LNCAP (cell line): ENCODE measurements around the gene NTHL1.

Source experiments
- TF ChIP-seq, protein P1 (sequence below): fragments of 450-650 bp; IDR thresholded peaks from 2 replicates; pipeline ENCODE4 v1.5.1; 2017; ENCODE audit warnings: mild to moderate bottlenecking

The NTHL1 gene

DNA sequence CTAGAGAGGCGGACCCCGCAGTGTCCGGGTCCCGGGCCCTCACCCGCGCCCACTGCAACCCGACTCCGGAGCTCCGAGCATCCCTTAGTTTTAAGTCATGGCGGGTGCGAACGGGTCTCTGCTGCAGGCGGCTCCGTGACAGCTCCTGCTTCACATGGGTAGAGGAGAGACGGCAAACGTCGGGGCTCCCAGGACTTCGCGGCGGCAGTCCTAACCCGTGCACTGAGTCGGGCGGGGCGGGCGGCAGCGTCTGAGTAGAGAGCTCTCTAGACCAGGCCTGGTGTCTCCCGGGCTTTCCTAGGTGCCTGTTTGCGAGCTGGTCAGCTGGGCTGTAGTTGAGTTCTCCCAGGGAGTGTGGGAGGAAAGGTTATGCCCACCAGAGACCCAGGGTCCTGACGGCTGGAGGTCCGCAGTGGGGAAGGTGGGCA is 496 bp upstream of the NTHL1 start:
- TF ChIP-seq, protein P1, sequence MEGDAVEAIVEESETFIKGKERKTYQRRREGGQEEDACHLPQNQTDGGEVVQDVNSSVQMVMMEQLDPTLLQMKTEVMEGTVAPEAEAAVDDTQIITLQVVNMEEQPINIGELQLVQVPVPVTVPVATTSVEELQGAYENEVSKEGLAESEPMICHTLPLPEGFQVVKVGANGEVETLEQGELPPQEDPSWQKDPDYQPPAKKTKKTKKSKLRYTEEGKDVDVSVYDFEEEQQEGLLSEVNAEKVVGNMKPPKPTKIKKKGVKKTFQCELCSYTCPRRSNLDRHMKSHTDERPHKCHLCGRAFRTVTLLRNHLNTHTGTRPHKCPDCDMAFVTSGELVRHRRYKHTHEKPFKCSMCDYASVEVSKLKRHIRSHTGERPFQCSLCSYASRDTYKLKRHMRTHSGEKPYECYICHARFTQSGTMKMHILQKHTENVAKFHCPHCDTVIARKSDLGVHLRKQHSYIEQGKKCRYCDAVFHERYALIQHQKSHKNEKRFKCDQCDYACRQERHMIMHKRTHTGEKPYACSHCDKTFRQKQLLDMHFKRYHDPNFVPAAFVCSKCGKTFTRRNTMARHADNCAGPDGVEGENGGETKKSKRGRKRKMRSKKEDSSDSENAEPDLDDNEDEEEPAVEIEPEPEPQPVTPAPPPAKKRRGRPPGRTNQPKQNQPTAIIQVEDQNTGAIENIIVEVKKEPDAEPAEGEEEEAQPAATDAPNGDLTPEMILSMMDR: no peak

DNA sequence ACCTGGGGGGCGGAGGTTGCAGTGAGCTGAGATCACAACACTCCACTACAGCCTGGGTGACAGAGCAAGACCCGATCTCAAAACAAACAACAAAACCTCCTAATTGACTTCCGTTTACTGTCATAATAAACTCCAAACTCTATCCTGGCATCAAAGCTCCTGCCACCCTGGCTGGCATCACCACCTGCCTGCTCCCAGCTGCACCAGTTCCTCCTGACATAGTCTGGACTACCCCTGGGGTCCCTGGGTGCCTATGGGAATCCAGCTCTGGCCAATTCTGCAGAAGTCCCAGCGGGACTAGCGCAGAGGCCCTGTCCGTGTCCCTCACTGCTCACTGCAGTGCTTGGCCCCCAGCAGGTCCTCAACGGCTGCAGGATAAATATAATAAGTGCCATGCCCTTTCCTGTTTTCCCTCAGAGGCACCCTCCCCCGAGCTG is 723 bp downstream of the NTHL1 start:
- TF ChIP-seq, protein P1: no peak

DNA sequence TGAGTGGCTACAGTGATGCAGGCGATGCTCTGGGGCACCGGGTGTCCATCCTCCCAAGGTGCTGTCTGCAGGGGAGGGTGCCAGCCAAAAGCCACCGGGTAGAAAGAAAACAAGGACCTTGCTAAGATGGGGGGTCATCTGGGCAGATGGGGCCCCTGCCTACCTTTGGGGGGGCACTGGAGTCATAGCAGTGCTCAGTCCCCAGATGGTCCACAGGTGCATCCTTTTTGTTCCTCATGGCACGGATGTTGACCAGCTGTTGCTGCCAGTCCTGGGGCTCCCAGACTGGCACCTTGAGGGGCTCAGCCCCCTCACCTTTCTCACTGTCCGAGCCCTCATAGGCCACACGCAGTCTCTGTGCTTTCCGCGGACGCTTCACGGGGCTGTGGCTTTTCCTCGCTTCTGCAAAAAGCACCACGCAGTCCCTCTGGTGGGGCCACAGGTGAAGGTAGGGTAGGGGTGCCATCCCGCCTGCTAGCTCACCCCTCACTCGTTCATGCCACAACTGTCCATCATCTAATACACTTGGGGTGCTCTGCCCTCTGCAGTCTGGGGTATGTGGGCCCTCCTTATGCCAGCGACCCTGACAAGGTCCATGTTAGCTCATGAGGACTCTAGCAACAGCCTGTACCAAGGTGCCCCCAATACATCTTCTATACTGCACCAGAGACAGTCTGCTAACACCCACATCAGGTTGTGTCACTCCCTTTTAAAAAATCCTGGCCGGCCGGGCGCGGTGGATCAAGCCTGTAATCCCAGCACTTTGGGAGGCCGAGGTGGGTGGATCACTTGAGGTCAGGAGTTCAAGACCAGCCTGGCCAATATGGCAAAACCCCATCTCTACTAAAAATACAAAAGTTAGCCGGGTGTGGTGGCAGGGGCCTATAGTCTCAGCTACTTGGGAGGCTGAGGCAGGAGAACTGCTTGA is 1.4 kb downstream of the NTHL1 start:
- TF ChIP-seq, protein P1: no peak

DNA sequence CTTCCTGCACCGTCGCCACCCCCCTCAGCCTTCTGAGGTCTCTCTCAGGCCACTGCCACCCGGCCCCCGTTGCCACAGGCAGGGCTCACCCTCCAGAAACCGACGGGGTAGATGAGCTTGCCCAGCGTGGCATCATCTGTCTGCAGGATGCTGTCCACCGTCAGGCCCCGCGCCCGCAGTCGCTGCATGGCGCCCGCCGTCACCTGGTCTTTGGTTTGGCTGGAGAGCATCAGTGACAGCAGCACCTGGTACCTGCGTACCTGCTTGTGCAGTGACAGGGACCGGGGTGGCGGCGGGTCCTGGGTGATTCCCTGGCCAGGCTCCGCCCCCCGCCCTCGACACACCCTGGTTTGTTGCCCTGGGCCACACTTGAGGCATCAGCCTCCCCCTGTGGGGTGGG is 3.1 kb downstream of the NTHL1 start:
- TF ChIP-seq, protein P1: no peak

DNA sequence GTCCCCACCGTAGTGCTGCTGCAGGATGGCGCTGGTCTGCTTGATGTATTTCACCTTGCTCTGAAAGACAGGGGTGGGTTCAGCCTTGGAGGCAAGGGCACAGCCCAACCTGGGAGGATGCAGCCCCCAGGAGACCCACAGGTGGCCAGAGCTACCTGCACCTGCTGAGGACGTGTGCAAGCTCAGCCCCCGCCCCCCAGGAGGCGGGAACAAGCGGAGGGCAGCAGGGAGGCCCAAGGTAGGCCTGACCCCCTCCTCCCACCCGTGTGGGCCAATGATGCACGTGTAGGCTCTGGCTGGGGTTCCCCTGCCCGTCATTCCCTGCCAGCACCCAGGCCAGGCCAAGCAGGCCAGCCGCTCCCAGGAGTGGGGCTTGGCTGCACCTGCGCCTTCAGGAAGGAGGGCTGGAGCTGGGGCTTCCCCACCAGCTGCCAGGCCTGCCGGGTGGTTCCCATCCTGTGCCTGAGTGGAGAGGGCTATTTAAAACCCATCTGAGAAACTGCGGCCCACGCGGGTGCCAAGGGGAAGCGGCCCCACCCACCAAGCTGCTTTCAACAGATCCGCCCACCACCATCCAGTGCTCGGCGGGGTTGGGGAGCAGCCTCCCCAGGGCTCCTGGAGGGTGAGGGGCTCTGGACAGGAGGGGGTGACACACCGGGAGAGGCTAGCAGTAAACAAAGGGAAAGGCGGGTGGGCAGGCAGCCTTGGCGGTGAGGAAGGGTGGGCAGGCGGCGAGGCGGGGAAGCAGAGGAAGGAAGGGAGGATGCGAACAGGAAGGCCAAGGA is 3.8 kb downstream of the NTHL1 start:
- TF ChIP-seq, protein P1: no peak

DNA sequence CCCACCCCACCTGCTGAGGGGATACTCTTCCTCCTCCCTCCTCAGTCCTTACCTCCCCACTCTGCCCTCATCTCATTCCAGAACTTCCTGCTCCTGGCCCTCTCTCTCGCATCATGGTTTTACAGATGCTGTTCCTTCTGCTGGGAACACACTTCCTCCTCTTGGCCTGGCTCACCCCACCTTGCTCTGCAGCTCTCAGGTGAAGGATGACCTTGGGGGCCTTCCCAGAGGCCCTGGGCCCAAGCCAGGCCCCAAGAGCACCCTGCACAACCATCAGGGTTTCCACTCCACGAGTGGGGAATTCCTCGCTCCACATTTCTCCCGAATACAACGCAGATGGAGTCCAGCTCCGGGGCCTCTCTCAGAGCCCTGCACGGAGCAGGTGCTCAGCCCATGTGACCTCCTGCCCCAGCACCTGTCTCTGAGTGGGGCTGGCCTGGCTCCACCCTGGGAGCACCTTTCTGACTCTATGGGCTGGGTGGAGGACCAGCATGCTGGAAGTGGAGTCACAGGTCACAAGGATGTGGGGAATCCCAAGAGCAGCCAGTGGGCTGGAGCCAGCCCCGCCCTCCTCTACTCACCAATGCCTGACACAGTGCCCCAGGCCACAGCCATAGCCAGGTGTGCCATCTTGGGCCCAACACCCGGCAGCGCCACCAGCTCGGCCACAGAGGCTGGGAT is 4.5 kb downstream of the NTHL1 start:
- TF ChIP-seq, protein P1: no peak
